Muscle layer of colon (tissue), 2 donors: Measurements from ENCODE around the gene XYLT1.
"Not testable (repeated sequence)": the region's sequence is repeated elsewhere in the genome, so short reads cannot be mapped to it uniquely, and the experiment has no call there.

Source experiments
- H3K27ac ChIP-seq: one replicate; pipeline ENCODE4 v1.7.0; 2013; ENCODE audit warnings: low read depth, mild to moderate bottlenecking, low read length, moderate library complexity
- H3K27me3 ChIP-seq, 2 donors: one replicate each; pipeline ENCODE4 v1.7.0; 2013; ENCODE audit warnings: low read length in 2 of 2, mild to moderate bottlenecking in 2 of 2; ENCODE audit not compliant: insufficient read depth in 2 of 2, control insufficient read depth in 1 of 2
- H3K36me3 ChIP-seq: one replicate; pipeline ENCODE4 v1.7.0; 2013; ENCODE audit warnings: mild to moderate bottlenecking, low read length; ENCODE audit not compliant: insufficient read depth
- H3K4me1 ChIP-seq: one replicate; pipeline ENCODE4 v1.7.0; 2013; ENCODE audit warnings: mild to moderate bottlenecking, low read length; ENCODE audit not compliant: insufficient read depth
- H3K4me3 ChIP-seq, 2 donors: one replicate each; pipeline ENCODE4 v1.7.0; 2013; ENCODE audit warnings: low read length in 2 of 2, low read depth in 1 of 2, mild to moderate bottlenecking in 1 of 2, moderate library complexity in 1 of 2
- H3K9ac ChIP-seq: one replicate; pipeline ENCODE4 v1.7.0; 2013; ENCODE audit warnings: low read length
- H3K9me3 ChIP-seq: one replicate; pipeline ENCODE4 v1.7.0; 2013; ENCODE audit warnings: mild to moderate bottlenecking, low read length
- donor health status: abdominal sarcoma.
- donor health status: Adenocarcinoma of cecum.

XYLT1 gene

DNA sequence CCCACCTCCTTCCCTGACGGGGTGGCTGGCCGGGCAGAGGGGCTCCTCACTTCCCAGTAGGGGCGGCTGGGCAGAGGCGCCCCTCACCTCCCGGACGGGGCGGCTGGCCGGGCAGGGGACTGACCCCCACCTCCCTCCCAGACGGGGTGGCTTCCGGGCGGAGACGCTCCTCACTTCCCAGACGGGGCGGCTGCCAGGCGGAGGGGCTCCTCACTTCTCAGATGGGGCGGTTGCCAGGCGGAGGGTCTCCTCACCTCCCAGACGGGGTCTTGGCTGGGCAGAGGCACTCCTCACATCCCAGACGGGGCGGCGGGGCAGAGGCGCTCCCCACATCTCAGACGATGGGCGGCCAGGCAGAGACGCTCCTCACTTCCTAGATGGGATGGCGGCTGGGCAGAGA, 35.1 kb upstream of the XYLT1 start:
- H3K27me3 ChIP-seq, H3K4me3 ChIP-seq, H3K9me3 ChIP-seq, H3K36me3 ChIP-seq, H3K9ac ChIP-seq, H3K27ac ChIP-seq, H3K4me1 ChIP-seq: not testable (repeated sequence)

DNA sequence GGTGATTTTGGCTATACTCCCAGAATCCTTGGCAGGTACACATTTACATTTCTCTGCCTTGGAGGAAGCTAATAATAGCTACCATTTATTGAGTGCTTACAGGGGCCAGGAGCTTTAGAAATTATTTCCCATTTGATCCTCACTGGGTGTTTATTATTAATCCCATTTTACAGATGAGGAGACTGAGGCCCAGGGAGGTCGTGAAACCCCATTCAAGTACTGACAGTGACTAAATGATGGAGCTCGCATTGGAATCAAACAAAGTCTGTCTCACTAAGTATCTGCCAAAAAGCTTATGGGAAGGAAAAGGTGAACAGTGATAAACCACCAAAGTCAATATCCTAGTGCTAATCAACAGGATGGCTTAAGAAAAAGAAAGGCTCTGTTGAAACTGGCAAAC, 33.3 kb upstream of the XYLT1 start:
- no peaks in the 10 kb centered on the region for H3K9me3 ChIP-seq
- H3K4me3 ChIP-seq, result no peak overlapping the region
- no peaks in the 10 kb centered on the region for H3K4me1 ChIP-seq
- H3K36me3 ChIP-seq, result no peaks in the 10 kb centered on the region
- no peak overlapping the region for H3K27ac ChIP-seq
- H3K27me3 ChIP-seq, result no peaks in the 10 kb centered on the region
- H3K9ac ChIP-seq, result no peak overlapping the region

DNA sequence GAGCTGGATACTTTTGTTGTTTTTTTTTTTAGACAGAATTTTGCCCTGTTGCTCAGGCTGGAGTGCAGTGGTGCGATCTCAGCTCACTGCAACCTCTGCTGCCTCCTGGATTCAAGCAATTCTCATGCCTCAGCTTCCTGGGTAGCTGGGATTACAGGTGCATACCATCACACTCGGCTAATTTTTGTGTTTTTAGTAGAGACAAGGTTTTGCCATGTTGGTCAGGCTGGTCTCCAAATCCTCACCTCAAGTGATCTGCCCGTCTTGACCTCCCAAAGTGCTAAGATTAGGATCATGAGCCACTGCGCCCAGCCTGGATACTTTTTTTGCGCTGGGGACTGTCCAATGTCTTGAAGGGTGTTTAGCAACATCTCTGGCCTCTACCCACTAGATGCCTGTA, 32.6 kb upstream of the XYLT1 start:
- no peaks in the 10 kb centered on the region for H3K9me3 ChIP-seq
- no peaks in the 10 kb centered on the region for H3K27me3 ChIP-seq
- no peaks in the 10 kb centered on the region for H3K36me3 ChIP-seq
- H3K9ac ChIP-seq, result no peak overlapping the region
- H3K4me3 ChIP-seq, result no peak overlapping the region
- H3K27ac ChIP-seq, result no peak overlapping the region
- no peaks in the 10 kb centered on the region for H3K4me1 ChIP-seq

DNA sequence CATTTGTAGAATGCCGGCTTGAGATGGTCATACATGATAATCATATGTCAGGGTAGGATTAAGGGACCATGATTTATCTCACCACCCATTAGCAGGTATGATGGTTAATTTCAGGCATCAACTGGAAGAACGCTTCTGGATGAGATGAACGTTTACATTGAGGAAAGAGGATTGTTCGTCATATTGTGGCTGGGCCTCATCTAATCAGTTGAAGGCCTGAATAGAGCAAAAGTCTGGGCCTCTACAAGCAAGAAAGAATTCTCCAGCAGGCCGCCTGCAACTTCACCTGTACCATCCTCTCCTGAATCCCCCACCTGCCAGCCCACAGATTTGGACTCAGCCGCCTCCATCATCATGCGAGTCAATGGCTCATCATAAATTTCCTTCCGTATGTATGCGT, 30.6 kb upstream of the XYLT1 start:
- H3K27ac ChIP-seq, result no peak overlapping the region
- H3K36me3 ChIP-seq, result no peaks in the 10 kb centered on the region
- H3K4me1 ChIP-seq, result no peaks in the 10 kb centered on the region
- H3K9ac ChIP-seq, result no peak overlapping the region
- no peaks in the 10 kb centered on the region for H3K9me3 ChIP-seq
- H3K27me3 ChIP-seq, result no peaks in the 10 kb centered on the region
- no peak overlapping the region for H3K4me3 ChIP-seq

DNA sequence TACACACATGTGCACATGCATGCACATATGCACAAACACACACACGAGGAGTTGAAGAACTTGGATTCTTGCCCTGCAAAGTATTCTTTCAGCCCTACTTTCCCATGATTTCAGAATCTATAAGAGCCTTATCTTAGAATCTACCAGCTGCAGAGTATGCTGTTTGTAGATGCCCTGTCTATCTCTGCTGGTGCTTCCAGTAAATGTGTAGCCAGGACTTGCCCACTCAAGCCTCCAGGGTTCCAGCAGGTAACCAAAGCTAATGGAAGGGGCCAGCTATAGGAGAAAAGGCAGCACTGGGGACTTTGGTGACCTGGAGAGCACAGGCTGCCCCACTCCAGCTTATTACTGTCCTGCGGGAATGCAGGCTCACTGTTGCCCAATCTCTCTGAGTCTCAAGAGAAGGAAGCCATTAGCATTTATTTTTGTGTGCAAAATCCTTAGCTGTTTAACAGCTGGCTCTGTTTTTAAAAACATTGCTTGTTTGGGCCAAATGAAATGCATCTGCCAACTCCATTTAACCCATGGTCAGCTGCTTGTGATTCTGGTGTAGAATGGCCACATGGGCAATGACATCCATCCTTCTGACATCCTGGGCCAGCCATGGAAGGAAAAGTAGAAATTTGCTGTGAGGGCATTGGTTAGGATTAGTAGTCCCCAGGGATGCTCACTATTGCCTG, 28.6 kb upstream of the XYLT1 start:
- H3K4me1 ChIP-seq, result no peaks in the 10 kb centered on the region
- H3K27me3 ChIP-seq, result no peaks in the 10 kb centered on the region
- no peaks in the 10 kb centered on the region for H3K9me3 ChIP-seq
- no peak overlapping the region for H3K9ac ChIP-seq
- no peak overlapping the region for H3K4me3 ChIP-seq
- no peak overlapping the region for H3K27ac ChIP-seq
- no peaks in the 10 kb centered on the region for H3K36me3 ChIP-seq

DNA sequence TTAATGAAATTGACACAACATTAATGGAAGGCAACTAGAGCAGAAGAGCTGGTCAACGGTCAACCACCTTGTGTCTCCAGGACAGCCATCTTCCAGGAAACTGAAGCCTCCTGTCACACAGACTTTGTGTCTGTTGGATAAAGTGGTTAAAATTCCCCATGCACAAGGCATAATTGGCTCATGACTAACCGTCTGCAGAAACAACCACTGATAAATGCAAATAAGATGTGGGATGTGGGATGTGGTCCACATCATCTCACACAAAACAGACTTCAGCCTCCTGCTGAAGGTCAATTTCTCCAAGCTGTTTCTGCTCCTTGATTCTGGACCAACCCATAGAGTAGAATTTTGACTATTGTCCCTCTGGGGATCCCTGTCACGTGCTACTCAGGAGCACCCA, 26.9 kb upstream of the XYLT1 start:
- H3K36me3 ChIP-seq, result no peaks in the 10 kb centered on the region

DNA sequence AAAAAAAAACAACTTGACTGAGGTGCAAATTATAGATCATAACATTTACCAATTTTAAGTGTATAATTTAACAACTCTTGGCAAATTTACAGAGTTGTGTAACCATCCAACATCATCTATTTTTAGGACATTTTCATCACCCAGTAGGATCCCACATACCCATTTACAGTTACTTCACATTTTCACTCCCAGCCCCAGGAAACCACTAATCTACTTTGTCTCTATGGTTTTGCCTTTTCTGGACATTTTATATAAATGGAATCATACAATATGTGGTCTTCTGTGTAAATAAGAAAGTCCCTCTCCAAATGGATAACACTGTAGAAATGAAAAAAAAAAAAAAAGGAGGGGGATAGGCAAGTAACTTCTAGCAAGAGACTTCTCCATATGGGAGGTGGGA, 26.1 kb upstream of the XYLT1 start:
- Histone ChIP-seq H3K4me3 (no peak overlapping the region), H3K4me1 (no peaks in the 10 kb centered on the region), H3K36me3 (no peaks in the 10 kb centered on the region), H3K9me3 (no peaks in the 10 kb centered on the region), H3K27me3 (no peaks in the 10 kb centered on the region), H3K27ac (no peak overlapping the region), H3K9ac (no peak overlapping the region)

More for the DNA sequence above, 26.9 kb upstream of the XYLT1 start:
- Histone ChIP-seq H3K4me3 (no peak overlapping the region), H3K9me3 (no peaks in the 10 kb centered on the region), H3K27ac (no peak overlapping the region), H3K27me3 (no peaks in the 10 kb centered on the region), H3K9ac (no peak overlapping the region), H3K4me1 (no peaks in the 10 kb centered on the region)

DNA sequence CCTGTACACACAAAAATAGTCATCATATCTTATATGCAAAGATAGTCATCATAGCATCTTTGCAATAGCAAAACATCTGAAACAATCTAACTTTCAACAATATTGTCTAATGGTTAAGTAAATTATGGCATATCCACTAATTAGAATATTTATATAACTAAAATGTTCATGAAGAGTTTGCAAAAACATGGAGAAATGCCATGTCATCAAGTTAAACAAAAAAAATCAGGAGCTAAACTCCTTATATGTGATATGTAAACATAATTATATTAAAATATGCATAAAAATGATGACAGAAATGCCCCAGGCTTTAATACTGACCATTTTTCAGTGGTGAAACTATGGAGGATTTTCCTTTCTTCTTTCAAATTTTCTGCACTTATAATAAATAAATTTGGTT, 22.3 kb upstream of the XYLT1 start:
- H3K9ac ChIP-seq, result no peak overlapping the region
- H3K9me3 ChIP-seq, result no peaks in the 10 kb centered on the region
- no peaks in the 10 kb centered on the region for H3K27me3 ChIP-seq
- no peak overlapping the region for H3K4me3 ChIP-seq
- H3K4me1 ChIP-seq, result no peaks in the 10 kb centered on the region
- H3K36me3 ChIP-seq, result no peaks in the 10 kb centered on the region
- no peak overlapping the region for H3K27ac ChIP-seq

DNA sequence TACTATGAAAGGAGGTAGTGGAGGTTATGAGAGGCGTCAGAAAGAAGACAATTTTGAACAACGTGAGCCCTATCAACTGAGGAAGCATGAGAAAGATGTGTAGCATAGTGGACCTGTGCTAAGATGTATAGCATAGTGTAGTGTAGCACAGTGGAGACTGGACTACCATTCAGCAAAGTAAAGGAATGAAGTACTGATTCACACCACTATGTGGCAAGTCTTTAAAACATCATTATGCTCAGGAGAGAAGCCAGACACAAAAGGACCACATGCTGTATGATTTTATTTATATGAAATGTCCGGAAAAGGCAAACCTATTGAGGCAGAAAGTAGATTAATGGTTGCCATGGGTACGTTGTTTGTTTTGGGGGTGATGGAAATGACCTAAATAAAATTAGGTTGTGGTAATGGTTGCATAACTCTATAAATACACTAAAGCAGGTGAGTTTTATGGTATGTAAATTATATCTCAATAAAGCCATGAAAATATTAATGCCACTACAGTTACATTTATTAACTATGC, 20.4 kb upstream of the XYLT1 start:
- Histone ChIP-seq H3K36me3 (no peaks in the 10 kb centered on the region), H3K4me3 (no peak overlapping the region), H3K9me3 (no peaks in the 10 kb centered on the region), H3K9ac (no peak overlapping the region), H3K27me3 (no peaks in the 10 kb centered on the region), H3K4me1 (no peaks in the 10 kb centered on the region), H3K27ac (no peak overlapping the region)

DNA sequence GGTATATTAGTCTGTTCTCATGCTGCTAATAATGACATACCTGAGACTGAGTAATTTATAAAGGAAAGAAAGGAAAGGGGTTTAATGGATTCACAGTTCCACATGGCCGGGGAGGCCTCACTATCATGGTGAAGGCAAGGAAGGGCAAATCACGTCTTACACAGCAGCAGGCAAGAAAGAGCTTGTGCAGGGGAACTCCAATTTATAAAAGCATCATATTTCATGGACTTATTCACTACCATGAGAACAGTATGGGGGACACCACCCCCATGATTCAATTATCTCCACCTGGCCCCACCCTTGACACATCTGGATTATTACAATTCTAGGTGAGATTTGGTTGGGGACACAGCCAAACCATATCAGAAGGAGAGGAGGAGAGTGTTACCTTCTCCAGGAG, 17.7 kb upstream of the XYLT1 start:
- Histone ChIP-seq H3K27ac (no peak overlapping the region), H3K9me3 (no peaks in the 10 kb centered on the region), H3K4me3 (no peak overlapping the region), H3K9ac (no peak overlapping the region), H3K36me3 (no peaks in the 10 kb centered on the region), H3K27me3 (no peaks in the 10 kb centered on the region), H3K4me1 (no peaks in the 10 kb centered on the region)

DNA sequence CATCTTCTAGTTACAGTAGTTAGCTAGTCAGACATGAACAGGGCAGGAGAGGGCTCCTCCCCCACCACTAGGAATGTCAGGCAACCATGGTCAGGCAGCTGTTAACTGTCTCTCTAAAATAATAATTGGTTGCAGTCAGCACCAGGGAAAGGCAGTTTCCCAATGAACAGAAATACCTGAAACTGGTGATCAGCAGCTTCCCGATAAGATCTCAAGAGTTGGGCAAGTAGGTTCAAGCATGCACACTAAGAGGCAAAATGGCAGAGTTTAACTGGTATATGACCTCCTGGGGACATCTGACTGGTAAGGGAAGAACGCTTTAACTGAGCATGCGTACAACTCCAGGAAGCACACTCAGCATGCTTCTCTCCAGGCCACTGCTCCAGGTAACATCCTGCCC, 12.6 kb upstream of the XYLT1 start:
- H3K27me3 ChIP-seq, result no peaks in the 10 kb centered on the region
- no peaks in the 10 kb centered on the region for H3K4me1 ChIP-seq
- no peak overlapping the region for H3K27ac ChIP-seq
- no peaks in the 10 kb centered on the region for H3K9me3 ChIP-seq
- no peak overlapping the region for H3K4me3 ChIP-seq
- H3K9ac ChIP-seq, result no peak overlapping the region
- H3K36me3 ChIP-seq, result no peaks in the 10 kb centered on the region

DNA sequence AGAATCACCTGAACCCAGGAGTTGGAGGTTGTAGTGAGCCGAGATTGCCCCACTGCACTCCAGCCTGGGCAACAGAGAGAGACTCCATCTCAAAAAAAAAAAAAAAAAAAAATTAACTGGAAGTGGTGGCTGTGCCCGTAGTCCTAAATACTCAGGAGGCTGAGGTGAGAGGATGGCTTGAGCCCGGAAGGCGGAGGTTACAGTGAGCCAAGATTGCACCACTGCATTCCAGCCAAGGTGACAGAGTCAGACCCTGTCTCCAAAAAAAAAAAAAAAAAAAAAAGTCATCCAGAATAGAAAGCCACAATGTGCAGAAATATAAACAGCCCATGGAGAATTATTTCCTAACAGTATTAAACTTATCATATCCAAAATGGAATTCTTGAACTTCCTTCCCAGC, 11.6 kb upstream of the XYLT1 start:
- H3K4me1 ChIP-seq, H3K9ac ChIP-seq, H3K4me3 ChIP-seq, H3K9me3 ChIP-seq, H3K27me3 ChIP-seq, H3K36me3 ChIP-seq, H3K27ac ChIP-seq: not testable (repeated sequence)
